Spinal cord (tissue), 10 donors: Measurements from ENCODE around the gene LEUTX. TPM values are rescaled to one million over a fixed set of nuclear protein-coding genes. Genes with fewer than 3 reads are reported as not detected.
A peak's percentile ranks its signal among the peaks of the same experiment; 100 is the strongest.

ENCODE experiments used
- DNase-seq, 6 donors: peaks; one replicate each; pipeline versions ENCODE4 v3.0.0 to v3.0.0-alpha.2; 2013 to 2015; ENCODE audit warnings: low spot score in 6 of 6, low read depth in 4 of 6
- H3K27ac ChIP-seq: one replicate; pipeline ENCODE4 v1.5.1; 2013; ENCODE audit warnings: low read depth, low read length, control low read depth
- H3K27me3 ChIP-seq: one replicate; pipeline ENCODE4 v1.6.1; 2013; ENCODE audit warnings: low read length; ENCODE audit not compliant: control insufficient read depth, insufficient read depth
- H3K36me3 ChIP-seq: one replicate; pipeline ENCODE4 v1.6.1; 2013; ENCODE audit warnings: low read length; ENCODE audit not compliant: control insufficient read depth, insufficient read depth
- H3K4me1 ChIP-seq: one replicate; pipeline ENCODE4 v1.6.1; 2013; ENCODE audit warnings: low read length; ENCODE audit not compliant: control insufficient read depth, insufficient read depth
- H3K4me3 ChIP-seq: one replicate; pipeline ENCODE4 v1.5.1; 2013; ENCODE audit warnings: low read depth, low read length, control low read depth
- H3K9me3 ChIP-seq: one replicate; pipeline ENCODE4 v1.6.1; 2013; ENCODE audit warnings: low read length; ENCODE audit not compliant: control insufficient read depth, insufficient read depth
- WGBS: methylation state at CpG from one replicate; pipeline ENCODE4 v1.1.5; 2013; ENCODE audit warnings: missing lambda C conversion rate; ENCODE audit not compliant: insufficient coverage; 5-methylcytosine and 5-hydroxymethylcytosine counted together
- polyA plus RNA-seq, 2 donors: library from polyadenylated mRNA; unstranded; fragments of 120-200 nt; gene quantifications; one replicate each; pipeline ENCODE4 v1.2.1, GENCODE V29; 2013; ENCODE audit not compliant: insufficient read length in 2 of 2
- total RNA-seq, 2 donors: library from RNA; depleted of rRNA in 1 of 2; stranded (reverse); fragments of 120-200 nt in 1 of 2; fragments of >200 nt in 1 of 2; gene quantifications; one replicate each; pipeline versions ENCODE4 v1.2.3 to v1.2.4, GENCODE V29; 2013 to 2014
- donor health status: healthy.

Gene LEUTX
- total and polyA plus RNA-seq, 4 donors: not detected

DNA sequence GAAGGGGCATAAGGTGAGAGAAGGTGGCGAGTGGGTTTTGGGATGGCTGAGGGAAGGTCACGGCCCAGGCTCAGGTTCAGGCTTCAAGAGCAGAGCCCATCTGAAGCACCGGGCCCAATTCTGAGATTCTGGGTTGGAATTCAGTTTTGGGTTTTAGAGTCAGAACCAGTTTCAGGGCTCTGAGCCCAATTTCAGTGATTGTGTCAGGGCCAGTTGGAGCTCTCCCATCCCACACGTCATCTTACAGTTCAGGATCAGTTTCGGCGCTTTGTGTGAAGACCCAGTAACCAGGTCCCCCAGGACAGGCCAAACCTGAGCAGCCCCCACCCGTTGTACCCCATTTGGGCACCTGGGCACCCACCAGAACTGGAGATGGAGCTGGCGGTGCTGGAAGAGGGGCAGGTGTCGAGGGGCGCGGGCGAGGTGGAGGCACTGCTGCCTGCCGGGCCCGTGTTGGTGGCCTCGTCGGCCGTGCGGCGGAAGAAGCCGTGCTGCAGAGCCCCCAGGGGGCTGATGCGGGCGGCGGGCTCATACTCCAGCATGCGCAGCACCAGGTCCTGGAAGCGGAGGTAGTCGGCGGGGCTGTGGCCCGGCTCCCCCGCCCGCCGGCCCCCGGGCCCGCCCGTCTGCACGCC lies 47.8 kb downstream of the LEUTX start:
- H3K4me1 ChIP-seq: peaks cover 27% of the 10 kb centered on the region
- no peak overlapping the region for H3K27ac ChIP-seq
- H3K4me3 ChIP-seq: no peak overlapping the region
- DNase-seq: no peak
- no peaks in the 10 kb centered on the region for H3K27me3 ChIP-seq
- no peaks in the 10 kb centered on the region for H3K9me3 ChIP-seq
- H3K36me3 ChIP-seq: peaks cover 63% of the 10 kb centered on the region
- WGBS: 95% methylated on average over 31 of the region's 35 CpGs

GRCh38 chr19:39827216-39827615 lies 48.6 kb downstream of the LEUTX start:
- Histone ChIP-seq H3K27ac (no peak overlapping the region), H3K4me1 (peaks cover 35% of the 10 kb centered on the region), H3K9me3 (no peaks in the 10 kb centered on the region), H3K27me3 (no peaks in the 10 kb centered on the region), H3K4me3 (no peak overlapping the region), H3K36me3 (peaks cover 70% of the 10 kb centered on the region)
- WGBS: 94% methylated on average over 12 of the region's 13 CpGs
- no peak for DNase-seq

- no peaks in the 10 kb centered on the region for H3K27me3 ChIP-seq
- H3K36me3 ChIP-seq: peaks cover 74% of the 10 kb centered on the region
- H3K4me1 ChIP-seq: peaks cover 39% of the 10 kb centered on the region
Measured at GRCh38 chr19:39828015-39828653, 49.5 kb downstream of the LEUTX start.

GRCh38 chr19:39828654-39829032 lies 50.0 kb downstream of the LEUTX start:
- Histone ChIP-seq H3K27me3 (no peaks in the 10 kb centered on the region), H3K36me3 (peaks cover 74% of the 10 kb centered on the region), H3K4me1 (peaks cover 34% of the 10 kb centered on the region), H3K27ac (no peak overlapping the region), H3K4me3 (no peak overlapping the region), H3K9me3 (no peaks in the 10 kb centered on the region)
- 85% methylated on average over 2 of the region's 5 CpGs for WGBS
- no peak for DNase-seq

More at GRCh38 chr19:39828015-39828653, 49.5 kb downstream of the LEUTX start:
- no peak for DNase-seq
- no peaks in the 10 kb centered on the region for H3K9me3 ChIP-seq
- 85% methylated on average over 25 of the region's 26 CpGs for WGBS
- no peak overlapping the region for H3K4me3 ChIP-seq
- H3K27ac ChIP-seq: no peak overlapping the region

- H3K36me3 ChIP-seq: peaks cover 79% of the 10 kb centered on the region
- no peaks in the 10 kb centered on the region for H3K27me3 ChIP-seq
- no peaks in the 10 kb centered on the region for H3K9me3 ChIP-seq
- H3K4me1 ChIP-seq: peaks cover 29% of the 10 kb centered on the region
- no peak overlapping the region for H3K4me3 ChIP-seq
- no peak for DNase-seq
- WGBS: 97% methylated on average over 8 of the region's 10 CpGs
- no peak overlapping the region for H3K27ac ChIP-seq
Measured at GRCh38 chr19:39829702-39830275, 51.1 kb downstream of the LEUTX start.

- peaks cover 23% of the 10 kb centered on the region for H3K4me1 ChIP-seq
- H3K4me3 ChIP-seq: no peak overlapping the region
- peaks cover 79% of the 10 kb centered on the region for H3K36me3 ChIP-seq
- H3K27ac ChIP-seq: no peak overlapping the region
- no peaks in the 10 kb centered on the region for H3K9me3 ChIP-seq
- no peak for DNase-seq
- WGBS: 98% methylated on average over 12 of the region's 18 CpGs
- no peaks in the 10 kb centered on the region for H3K27me3 ChIP-seq
Measured at GRCh38 chr19:39830406-39830805, 51.8 kb downstream of the LEUTX start.

- DNase-seq: no peak
- H3K36me3 ChIP-seq: peaks cover 78% of the 10 kb centered on the region
- H3K27ac ChIP-seq: no peak overlapping the region
- no peak overlapping the region for H3K4me3 ChIP-seq
- H3K9me3 ChIP-seq: no peaks in the 10 kb centered on the region
- H3K4me1 ChIP-seq: peaks cover 20% of the 10 kb centered on the region
- no peaks in the 10 kb centered on the region for H3K27me3 ChIP-seq
Measured at GRCh38 chr19:39830847-39831246, 52.2 kb downstream of the LEUTX start.

DNA sequence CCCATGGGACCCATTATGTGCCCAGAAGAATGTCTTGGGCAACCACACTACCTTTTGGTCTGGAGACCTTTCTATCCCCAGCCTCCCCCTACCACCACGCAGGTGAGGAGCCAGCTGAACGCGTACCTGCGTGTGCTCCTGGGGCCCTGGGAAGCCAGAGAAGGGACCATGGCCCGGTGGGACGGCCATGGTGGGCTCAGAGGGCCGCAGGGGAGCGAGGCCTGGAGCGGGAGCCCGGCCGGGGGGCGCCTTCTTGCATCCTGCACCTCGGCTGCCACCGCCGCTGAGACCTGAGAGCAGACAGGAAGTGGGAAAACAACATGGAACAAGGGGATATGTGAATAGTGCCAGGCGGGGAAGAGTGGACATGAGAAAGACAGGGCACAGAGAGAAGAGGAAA lies 53.0 kb downstream of the LEUTX start:
- no peak overlapping the region for H3K27ac ChIP-seq
- H3K27me3 ChIP-seq: no peaks in the 10 kb centered on the region
- peaks cover 20% of the 10 kb centered on the region for H3K4me1 ChIP-seq
- no peaks in the 10 kb centered on the region for H3K9me3 ChIP-seq
- no peak overlapping the region for H3K4me3 ChIP-seq
- no peak for DNase-seq
- peaks cover 75% of the 10 kb centered on the region for H3K36me3 ChIP-seq
- WGBS: 89% methylated on average over 15 of the region's 16 CpGs

GRCh38 chr19:39832341-39833083 lies 53.9 kb downstream of the LEUTX start:
- peak overlapping the region; percentile 33 for H3K27ac ChIP-seq
- peaks cover 20% of the 10 kb centered on the region for H3K4me1 ChIP-seq
- no peak for DNase-seq
- peak overlapping the region; percentile 99 for H3K4me3 ChIP-seq
- H3K36me3 ChIP-seq: peaks cover 73% of the 10 kb centered on the region
- no peaks in the 10 kb centered on the region for H3K9me3 ChIP-seq
- no peaks in the 10 kb centered on the region for H3K27me3 ChIP-seq
- WGBS: 70% methylated on average over 5 of the region's 5 CpGs
